Activated T-helper 17 cell treated with anti-CD3 and anti-CD28 coated beads, Interleukin-2, amount 50 U/mL, for 72 hours (primary cell): Measurements from ENCODE around the gene OR10A5. TPM values are rescaled to one million over a fixed set of nuclear protein-coding genes. Genes with fewer than 3 reads are reported as not detected.

Experiments
- ATAC-seq: fragments of 150-1000 bp; cut with Tn5 transposase; replicated peaks from 2 replicates; pipeline ENCODE4 v1.10.0; 2021; ENCODE audit warnings: mild to moderate bottlenecking, moderate library complexity
- H3K27ac Mint-ChIP-seq: one replicate; pipeline ENCODE4 v1.8.0; 2022; ENCODE audit warnings: mixed read lengths
- H3K27me3 Mint-ChIP-seq: one replicate; pipeline ENCODE4 v1.8.0; 2022; ENCODE audit warnings: mixed read lengths
- H3K36me3 Mint-ChIP-seq: one replicate; pipeline ENCODE4 v1.8.0; 2022; ENCODE audit warnings: low read depth, mild to moderate bottlenecking, mixed read lengths
- H3K4me1 Mint-ChIP-seq: one replicate; pipeline ENCODE4 v1.8.0; 2022; ENCODE audit warnings: mixed read lengths
- H3K4me3 Mint-ChIP-seq: one replicate; pipeline ENCODE4 v1.8.0; 2022; ENCODE audit warnings: mild to moderate bottlenecking, mixed read lengths
- H3K9me3 Mint-ChIP-seq: one replicate; pipeline ENCODE4 v1.8.0; 2022; ENCODE audit warnings: mixed read lengths
- total RNA-seq, 2 donors: library from RNA; stranded (reverse); gene quantifications; one replicate each; pipeline ENCODE4 v1.2.3, GENCODE V29; 2022

OR10A5 gene
- total RNA-seq, 2 donors from 2014 or later: not detected

DNA sequence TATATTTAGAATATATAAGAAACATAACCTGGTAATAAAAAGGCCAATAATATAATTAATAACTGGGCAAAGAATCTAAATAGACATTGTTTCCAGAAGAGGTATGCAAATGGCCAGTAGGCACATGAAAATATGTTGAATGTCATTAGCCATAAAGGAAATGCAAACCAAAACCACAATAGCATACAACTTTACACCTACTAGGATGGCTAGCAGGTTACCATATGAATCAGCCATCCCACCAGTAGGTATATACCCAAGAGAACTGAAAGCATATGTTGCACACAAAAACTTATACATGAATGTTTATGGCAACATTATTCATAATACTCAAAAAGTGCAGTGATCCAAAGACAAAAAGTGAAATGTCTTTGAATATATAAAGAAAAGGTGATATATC lies 49.5 kb downstream of the OR10A5 start:
- Mint-ChIP-seq H3K27ac (no peak overlapping the region), H3K9me3 (no peaks in the 10 kb centered on the region), H3K4me1 (no peaks in the 10 kb centered on the region), H3K4me3 (no peak overlapping the region), H3K36me3 (no peaks in the 10 kb centered on the region), H3K27me3 (peaks cover 32% of the 10 kb centered on the region)
- ATAC-seq: peak; percentile 69

Other genes starting within 250 kb of the OR10A5 start
- gene RRP8, start 242.1 kb upstream of the OR10A5 start, total RNA-seq: 10 to 100 TPM; 27.2 to 31.9 TPM
- 100 to 1,000 TPM in 1 of 2 donors, 10 to 100 TPM in 1; 85.0 to 113 TPM for gene ILK, start 241.9 kb upstream of the OR10A5 start, total RNA-seq
- 100 to 1,000 TPM in 1 of 2 donors, 10 to 100 TPM in 1; 82.2 to 106 TPM for gene TAF10, start 233.5 kb upstream of the OR10A5 start, total RNA-seq
- gene TPP1, start 226.3 kb upstream of the OR10A5 start, total RNA-seq: 100 to 1,000 TPM in 1 of 2 donors, 10 to 100 TPM in 1; 75.7 to 172 TPM
- 1 to 10 TPM in 1 of 2 donors, under 1 TPM in 1; 0.26 to 1.5 TPM for gene DCHS1, start 189.9 kb upstream of the OR10A5 start, total RNA-seq
- 10 to 100 TPM; 65.8 to 74.7 TPM for gene MRPL17, start 162.3 kb upstream of the OR10A5 start, total RNA-seq
- under 1 TPM in 1 of 2 donors, not detected in 1; 0.08 TPM for gene OR2AG2, start 73.7 kb upstream of the OR10A5 start, total RNA-seq
- not detected for gene OR2AG1, start 62.7 kb upstream of the OR10A5 start, total RNA-seq
- under 1 TPM in 1 of 2 donors, not detected in 1; 0.13 TPM for gene OR6A2, start 46.0 kb upstream of the OR10A5 start, total RNA-seq
- gene OR10A2, start 17.4 kb downstream of the OR10A5 start, total RNA-seq: not detected
- not detected for gene OR10A4, start 30.9 kb downstream of the OR10A5 start, total RNA-seq
- not detected for gene OR2D2, start 46.8 kb downstream of the OR10A5 start, total RNA-seq
- not detected for gene OR2D3, start 75.3 kb downstream of the OR10A5 start, total RNA-seq
- 1 to 10 TPM in 1 of 2 donors, under 1 TPM in 1; 0.11 to 1.3 TPM for gene ZNF215, start 80.7 kb downstream of the OR10A5 start, total RNA-seq
- not detected for gene ZNF214, start 174.7 kb downstream of the OR10A5 start, total RNA-seq
- under 1 TPM in 1 of 2 donors, not detected in 1; 0.08 TPM for gene NLRP14, start 174.8 kb downstream of the OR10A5 start, total RNA-seq
- gene RBMXL2, start 243.3 kb downstream of the OR10A5 start, total RNA-seq: not detected